GM13977 (cell line): ENCODE data around the gene ATP8B4.

ENCODE experiments used
- DNase-seq: peaks from one replicate; pipeline ENCODE4 v3.0.0; 2012; ENCODE audit warnings: low spot score
- in situ Hi-C: fragments of 300-500 bp; cut with MboI; formaldehyde crosslinking; loops from one replicate; pipeline ENCODE4 v1.12.0; 2022; ENCODE audit warnings: low sequenced_read_pairs, low pct_unique_long_range_greater_than_20kb, mixed read lengths, inconsistent platforms; ENCODE audit not compliant: unreplicated experiment
- TF ChIP-seq, protein P1 (sequence below): IDR thresholded peaks from 2 replicates; pipeline ENCODE4 v1.5.1; 2012; ENCODE audit warnings: mild to moderate bottlenecking, control low read depth; ENCODE audit not compliant: insufficient read depth; ENCODE audit errors: extremely low read depth, missing control alignments

The ATP8B4 gene

DNA sequence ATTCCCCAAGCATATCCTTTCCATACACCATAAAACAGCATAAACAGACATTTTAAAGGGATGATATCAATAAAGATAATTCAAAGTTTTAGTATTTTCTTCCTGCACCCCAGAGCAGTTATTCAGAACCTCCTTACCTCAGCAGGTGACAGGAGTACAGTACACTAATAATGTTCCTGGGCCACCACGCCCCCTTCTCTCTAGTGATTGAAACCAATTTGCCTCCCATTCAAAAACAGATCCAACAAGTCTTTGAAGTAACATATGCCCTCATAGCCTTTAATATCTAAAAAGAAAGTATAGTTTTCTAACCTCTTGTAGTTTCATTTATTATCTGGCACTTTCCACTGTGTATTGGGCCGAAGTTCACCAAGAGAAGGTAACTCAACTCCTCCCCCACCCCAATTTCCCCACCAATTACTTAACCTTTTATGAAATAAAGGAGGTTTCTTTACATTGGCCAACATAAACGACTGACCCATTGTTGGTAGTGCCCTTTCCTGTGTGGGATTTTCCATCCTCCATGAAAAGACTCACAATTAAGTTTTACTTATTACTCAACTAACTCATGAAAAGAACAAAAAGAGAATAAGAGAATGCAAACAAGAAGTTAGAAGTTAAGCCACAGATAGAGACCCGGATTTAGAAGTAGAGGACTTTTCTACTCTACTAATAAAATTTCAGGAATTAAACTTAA is 5.0 kb upstream of the ATP8B4 start:
- no peak for DNase-seq
- TF ChIP-seq, protein P1, sequence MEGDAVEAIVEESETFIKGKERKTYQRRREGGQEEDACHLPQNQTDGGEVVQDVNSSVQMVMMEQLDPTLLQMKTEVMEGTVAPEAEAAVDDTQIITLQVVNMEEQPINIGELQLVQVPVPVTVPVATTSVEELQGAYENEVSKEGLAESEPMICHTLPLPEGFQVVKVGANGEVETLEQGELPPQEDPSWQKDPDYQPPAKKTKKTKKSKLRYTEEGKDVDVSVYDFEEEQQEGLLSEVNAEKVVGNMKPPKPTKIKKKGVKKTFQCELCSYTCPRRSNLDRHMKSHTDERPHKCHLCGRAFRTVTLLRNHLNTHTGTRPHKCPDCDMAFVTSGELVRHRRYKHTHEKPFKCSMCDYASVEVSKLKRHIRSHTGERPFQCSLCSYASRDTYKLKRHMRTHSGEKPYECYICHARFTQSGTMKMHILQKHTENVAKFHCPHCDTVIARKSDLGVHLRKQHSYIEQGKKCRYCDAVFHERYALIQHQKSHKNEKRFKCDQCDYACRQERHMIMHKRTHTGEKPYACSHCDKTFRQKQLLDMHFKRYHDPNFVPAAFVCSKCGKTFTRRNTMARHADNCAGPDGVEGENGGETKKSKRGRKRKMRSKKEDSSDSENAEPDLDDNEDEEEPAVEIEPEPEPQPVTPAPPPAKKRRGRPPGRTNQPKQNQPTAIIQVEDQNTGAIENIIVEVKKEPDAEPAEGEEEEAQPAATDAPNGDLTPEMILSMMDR, result no peak
- in situ Hi-C loops, result no loop called here

GRCh38 chr15:50120729-50121128 is 1.7 kb upstream of the ATP8B4 start:
- DNase-seq, result no peak
- TF ChIP-seq, protein P1, result no peak
- in situ Hi-C loops, result no loop called here

DNA sequence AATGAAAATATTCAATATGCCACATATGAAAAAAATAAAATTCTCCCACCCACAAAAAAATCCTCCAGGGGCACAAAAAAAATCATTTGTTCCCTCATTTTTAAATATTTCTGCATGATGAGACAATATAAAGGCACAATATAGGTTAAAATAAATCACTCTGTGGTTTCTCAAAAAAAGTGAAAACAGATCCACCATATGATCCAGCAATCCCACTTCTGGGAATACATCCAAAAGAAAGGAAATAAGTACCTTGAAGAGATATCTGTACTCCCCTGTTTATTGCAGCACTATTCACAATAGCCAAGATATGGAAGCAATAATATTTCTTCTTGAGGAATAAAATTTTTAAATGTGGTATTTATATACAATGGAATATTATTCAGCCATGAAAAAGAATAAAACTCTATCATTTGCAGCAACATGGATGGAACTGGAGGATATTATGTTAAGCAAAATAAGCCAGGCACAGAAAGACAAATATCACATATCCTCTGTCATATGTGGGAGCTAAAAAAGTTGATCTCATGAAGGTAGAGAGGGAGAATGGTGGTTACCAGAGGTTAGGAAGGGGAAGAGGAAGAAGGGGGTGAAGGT is 1.5 kb downstream of the ATP8B4 start:
- DNase-seq, result no peak
- TF ChIP-seq, protein P1, result no peak
- in situ Hi-C loops, result no loop called here

GRCh38 chr15:50116477-50116876 is 2.6 kb downstream of the ATP8B4 start:
- no peak for DNase-seq
- TF ChIP-seq, protein P1, result peak; percentile 61
- in situ Hi-C loops, result no loop called here

DNA sequence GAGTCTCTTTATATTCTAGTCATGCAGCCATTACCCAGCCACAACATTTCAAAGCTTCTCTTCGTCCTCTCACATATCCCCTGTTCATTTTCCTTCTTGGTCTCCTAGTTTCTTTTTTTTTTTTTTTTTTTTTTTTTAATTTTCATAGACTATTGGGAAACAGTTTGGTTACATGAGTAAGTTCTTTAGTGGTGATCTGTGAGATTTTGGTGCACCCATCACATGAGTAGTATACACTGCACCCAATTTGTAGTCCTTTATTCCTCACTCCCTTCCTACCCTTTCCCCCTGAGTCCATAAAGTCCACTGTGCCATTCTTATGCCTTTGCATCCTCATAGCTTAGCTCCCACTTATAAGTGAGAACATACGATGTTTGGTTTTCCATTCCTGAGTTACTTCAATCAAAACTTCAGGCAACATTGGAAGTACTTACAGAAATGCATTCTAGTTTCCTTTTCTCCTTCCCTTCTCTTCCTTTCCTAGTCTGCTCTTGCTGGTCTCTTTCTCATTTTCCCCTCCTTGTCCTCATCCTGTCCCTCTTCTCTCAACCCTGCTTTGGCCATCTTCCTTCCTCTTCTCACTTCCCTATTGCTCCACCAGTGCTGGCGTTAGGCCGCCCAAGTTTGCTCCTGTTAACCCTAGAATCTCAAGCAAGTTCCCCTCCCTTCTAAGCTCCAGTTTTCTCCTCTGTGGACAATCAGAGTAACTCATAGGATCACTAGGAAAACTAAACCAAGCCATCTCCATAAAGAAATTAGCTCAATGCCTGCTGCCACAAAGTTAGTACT is 4.8 kb downstream of the ATP8B4 start:
- TF ChIP-seq, protein P1, result no peak
- no peak for DNase-seq
- in situ Hi-C loops, result no loop called here

DNA sequence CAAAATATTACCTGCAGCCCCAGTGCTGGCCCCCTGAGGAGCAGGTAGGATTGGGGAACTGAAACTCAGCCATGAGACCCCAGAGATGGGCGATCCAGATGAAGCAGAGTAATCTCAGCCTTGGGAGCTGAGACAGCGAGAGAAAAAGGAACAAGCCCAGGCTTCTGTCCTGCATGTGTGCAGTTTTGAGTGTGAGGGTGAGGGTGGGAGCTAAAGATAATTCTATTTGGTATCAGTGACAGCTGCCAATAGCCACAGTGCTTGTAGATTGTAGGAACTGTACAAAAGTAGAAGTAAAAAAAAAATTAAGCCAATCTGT is 5.9 kb downstream of the ATP8B4 start:
- in situ Hi-C loops, result no loop called here
- DNase-seq, result no peak
- TF ChIP-seq, protein P1, result no peak
